GM12874 (cell line): ENCODE measurements around the gene SNAP25.

Source experiments
- TF ChIP-seq, protein P1 (sequence below): IDR thresholded peaks from 2 replicates; pipeline ENCODE4 v1.5.1; 2011; ENCODE audit warnings: low read depth, mild to moderate bottlenecking, control low read depth, low read length, moderate library complexity; ENCODE audit not compliant: insufficient read depth

Gene SNAP25

DNA sequence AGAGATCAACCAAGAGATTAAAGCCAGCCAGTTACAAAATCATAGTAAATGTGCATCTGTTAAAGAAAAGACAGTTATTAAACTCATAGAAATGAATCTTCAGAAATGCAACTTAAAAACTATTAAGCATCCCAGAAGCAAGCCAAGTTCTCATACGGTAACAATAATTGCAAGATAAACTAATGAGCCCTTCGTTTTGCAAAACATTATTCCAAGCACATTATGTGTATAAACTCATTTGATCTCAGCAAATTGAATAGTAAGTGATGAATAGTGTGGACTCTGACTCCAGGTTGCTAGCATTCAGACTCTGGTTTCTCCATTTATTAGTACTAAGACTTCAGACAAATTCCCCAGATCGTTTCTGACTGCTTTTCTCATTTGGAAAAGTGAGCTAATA lies 85.2 kb downstream of the SNAP25 start:
- TF ChIP-seq, protein P1, sequence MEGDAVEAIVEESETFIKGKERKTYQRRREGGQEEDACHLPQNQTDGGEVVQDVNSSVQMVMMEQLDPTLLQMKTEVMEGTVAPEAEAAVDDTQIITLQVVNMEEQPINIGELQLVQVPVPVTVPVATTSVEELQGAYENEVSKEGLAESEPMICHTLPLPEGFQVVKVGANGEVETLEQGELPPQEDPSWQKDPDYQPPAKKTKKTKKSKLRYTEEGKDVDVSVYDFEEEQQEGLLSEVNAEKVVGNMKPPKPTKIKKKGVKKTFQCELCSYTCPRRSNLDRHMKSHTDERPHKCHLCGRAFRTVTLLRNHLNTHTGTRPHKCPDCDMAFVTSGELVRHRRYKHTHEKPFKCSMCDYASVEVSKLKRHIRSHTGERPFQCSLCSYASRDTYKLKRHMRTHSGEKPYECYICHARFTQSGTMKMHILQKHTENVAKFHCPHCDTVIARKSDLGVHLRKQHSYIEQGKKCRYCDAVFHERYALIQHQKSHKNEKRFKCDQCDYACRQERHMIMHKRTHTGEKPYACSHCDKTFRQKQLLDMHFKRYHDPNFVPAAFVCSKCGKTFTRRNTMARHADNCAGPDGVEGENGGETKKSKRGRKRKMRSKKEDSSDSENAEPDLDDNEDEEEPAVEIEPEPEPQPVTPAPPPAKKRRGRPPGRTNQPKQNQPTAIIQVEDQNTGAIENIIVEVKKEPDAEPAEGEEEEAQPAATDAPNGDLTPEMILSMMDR: no peak

DNA sequence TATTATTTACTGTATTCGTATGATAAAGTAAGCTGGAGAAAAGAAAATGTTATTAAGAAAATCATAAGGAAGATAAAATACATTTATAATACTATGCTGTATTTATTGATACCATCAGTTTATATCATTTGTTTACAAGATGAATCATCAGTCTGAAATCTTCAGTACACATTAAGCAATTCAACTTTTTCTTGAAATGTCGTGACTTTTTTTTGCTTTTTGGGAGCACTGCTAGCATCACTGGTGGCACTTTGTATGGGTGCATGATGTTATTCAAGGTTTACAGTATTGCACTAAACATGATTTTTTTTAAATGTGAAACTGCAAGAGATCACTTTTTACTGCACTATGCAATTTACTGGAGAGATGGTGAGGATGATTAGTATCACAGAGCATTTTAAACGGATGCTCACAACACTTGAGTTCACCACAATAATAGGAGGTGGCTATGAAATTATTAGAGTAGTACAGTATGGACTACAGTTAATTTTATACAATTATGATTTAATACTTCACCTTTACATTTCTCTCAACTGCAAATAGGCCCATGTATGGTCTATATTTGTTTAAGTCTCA lies 85.9 kb downstream of the SNAP25 start:
- TF ChIP-seq, protein P1: no peak

DNA sequence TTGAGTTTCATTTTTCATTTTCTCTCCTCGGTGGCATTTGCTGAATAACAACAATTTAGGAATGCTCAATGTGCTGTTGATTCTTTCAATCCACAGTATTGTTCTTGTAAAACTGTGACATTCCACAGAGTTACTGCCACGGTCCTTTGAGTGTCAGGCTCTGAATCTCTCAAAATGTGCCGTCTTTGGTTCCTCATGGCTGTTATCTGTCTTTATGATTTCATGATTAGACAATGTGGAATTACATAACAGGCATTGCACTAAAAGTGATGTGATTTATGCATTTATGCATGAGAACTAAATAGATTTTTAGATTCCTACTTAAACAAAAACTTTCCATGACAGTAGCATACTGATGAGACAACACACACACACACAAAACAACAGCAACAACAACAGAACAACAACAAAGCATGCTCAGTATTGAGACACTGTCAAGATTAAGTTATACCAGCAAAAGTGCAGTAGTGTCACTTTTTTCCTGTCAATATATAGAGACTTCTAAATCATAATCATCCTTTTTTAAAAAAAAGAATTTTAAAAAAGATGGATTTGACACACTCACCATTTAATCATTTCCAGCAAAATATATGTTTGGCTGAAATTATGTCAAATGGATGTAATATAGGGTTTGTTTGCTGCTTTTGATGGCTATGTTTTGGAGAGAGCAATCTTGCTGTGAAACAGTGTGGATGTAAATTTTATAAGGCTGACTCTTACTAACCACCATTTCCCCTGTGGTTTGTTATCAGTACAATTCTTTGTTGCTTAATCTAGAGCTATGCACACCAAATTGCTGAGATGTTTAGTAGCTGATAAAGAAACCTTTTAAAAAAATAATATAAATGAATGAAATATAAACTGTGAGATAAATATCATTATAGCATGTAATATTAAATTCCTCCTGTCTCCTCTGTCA lies 88.1 kb downstream of the SNAP25 start:
- TF ChIP-seq, protein P1: no peak

DNA sequence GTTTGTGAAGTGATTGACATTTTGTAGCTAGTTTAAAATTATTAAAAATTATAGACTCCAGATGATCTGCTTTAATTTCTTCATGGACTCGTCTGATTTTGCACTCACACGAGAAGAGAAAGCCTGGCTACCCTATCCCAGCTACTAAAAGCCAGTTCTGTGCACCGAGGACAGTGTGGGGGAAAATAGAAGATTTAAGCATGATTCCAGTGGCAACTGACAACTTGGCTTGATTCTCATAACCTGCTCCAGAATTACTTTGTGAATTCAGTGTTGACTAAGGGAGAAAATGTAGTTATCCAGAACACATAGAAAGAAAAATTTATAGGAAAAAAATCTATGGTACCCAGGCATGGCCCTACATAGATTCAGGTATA lies 88.7 kb downstream of the SNAP25 start:
- TF ChIP-seq, protein P1: no peak

DNA sequence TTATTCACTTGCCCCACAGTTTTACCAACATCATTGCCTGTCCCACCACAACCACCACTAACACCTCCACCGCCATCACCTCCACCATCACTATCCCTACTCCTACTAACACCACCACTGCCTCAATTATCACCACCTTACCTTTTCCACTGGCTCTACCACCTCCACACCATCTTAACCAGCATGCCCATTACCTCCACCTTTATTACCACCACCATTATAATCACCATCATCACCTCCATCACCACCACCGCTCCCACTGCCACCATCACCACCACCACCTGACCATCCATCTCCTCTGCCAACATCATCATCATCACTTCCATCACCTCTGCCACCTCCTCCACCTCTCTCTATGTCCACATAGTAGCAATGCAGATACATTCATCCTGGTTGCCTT lies 90.0 kb downstream of the SNAP25 start:
- TF ChIP-seq, protein P1: no peak

DNA sequence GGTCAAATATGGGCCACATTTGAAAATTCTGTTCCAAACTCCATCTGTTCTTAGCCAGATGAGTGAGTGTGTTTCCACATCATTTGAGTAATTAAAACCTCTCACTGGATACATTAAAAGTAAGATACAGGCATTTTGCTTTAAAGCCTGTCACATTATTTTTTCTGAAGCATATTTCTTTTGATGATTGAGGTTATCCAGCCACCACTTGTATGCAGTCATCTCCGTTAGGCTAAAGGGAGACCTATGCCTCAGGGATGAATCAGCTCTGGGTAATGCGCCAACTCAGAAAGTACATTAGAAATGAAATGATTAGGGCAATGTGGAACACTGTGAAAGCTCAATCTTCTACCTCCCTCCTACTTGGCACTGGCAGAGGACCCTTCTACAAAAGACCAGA lies 90.7 kb downstream of the SNAP25 start:
- TF ChIP-seq, protein P1: no peak

DNA sequence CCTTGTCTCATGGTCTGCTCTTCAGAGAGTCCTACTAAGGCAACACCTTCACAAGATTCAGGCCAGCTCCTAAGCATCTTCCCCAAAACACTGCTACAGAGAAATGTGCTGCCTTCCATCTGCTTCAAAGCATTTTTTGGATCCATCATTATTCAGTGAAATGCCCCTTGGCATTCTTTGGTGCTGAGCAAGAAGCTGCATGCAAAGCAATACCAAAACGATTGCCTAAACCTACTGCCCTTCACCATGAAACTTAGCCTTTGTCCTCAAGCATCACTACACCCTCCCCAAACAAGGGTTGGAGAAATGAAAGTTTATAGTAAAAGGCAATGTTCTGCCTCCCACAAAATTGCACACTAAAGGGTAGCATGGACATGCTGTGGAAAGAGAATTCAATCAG lies 93.5 kb downstream of the SNAP25 start:
- TF ChIP-seq, protein P1: no peak
